Amniotic stem cell (primary cell): ENCODE data around the gene TRAF3.

ENCODE experiments used
- DNase-seq: peaks from one replicate; lab custom pipeline; 2025; lab: John Stamatoyannopoulos, UW

The TRAF3 gene

GRCh38 chr14:102776761-102777710 lies at the start of gene TRAF3:
TSS of gene TRAF3 (plus strand) at chr14:102777449. CDS start at chr14:102870202, 92,753 bp downstream.
- DNase-seq, result peak; percentile 51

- DNase-seq, result no peak
Measured at GRCh38 chr14:102728501-102728900, 48.7 kb upstream of the TRAF3 start.

- no peak for DNase-seq
Measured at GRCh38 chr14:102729268-102729667, 48.0 kb upstream of the TRAF3 start.

DNA sequence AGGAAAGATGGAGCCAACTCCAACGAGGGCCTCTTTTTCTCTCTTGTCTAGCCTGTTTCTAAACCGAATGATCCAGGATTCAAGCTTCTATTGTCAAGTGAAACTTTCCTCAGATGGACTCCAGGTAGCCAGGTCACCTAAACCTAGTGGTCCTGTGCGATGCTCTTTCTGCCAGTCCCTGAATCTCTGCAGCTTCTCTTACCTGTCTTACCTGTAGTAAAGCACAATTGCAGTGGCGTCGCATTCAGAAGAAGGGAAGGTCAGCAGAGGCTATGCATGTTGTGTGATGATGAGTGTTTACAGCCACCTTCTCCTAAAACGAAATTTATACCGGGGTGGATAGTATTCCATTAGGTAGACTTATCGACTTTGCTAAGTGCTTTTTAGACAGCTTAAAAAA lies 47.4 kb upstream of the TRAF3 start:
- no peak for DNase-seq

GRCh38 chr14:102731101-102731870 lies 46.0 kb upstream of the TRAF3 start:
- DNase-seq, result no peak

DNA sequence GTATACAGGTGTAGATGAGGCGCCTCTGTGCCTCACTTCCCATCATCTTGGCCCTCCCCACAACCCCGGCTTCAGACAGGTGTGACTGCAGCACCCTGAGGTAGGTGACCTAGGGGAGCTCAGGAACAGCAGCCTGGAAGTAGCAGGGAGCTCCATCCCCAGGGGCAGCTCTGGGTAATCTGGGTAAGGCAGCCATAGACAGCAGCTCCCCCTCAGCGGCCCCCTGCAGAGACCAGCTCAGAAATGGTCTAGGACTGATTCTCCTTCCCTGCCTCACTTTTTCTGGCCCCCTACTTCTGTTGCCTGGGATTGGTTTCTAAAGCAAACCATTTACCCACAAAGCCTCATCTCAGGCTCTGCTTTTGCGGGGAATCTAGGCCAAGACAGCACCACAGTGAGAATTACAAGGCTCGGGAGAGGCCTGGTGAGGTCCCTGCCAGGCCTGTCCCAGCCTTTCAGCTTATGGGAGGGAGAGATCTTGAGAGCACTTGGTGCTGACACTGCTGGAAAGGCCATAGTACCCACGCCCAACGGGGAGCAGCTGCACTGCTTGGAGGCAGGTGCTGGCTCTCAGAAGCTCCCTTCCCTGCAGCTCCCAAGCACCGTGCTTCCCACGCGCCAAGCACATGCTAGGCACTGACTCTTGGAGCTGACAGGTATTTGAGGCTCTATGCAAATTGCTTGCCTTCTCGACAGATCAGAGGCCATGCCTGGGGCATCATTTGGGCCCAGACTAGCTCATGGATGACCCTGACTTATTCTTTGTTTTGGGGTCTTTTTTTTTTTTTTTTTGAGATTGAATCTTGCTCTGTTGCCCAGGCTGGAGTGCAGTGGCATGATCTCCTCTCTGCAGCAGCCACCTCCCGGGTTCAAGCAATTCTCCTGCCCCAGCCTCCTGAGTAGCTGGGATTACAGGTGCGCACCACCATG lies 45.1 kb upstream of the TRAF3 start:
- no peak for DNase-seq

- DNase-seq, result no peak
Measured at GRCh38 chr14:102732924-102733323, 44.3 kb upstream of the TRAF3 start.

GRCh38 chr14:102733326-102733725 lies 43.9 kb upstream of the TRAF3 start:
- no peak for DNase-seq

DNA sequence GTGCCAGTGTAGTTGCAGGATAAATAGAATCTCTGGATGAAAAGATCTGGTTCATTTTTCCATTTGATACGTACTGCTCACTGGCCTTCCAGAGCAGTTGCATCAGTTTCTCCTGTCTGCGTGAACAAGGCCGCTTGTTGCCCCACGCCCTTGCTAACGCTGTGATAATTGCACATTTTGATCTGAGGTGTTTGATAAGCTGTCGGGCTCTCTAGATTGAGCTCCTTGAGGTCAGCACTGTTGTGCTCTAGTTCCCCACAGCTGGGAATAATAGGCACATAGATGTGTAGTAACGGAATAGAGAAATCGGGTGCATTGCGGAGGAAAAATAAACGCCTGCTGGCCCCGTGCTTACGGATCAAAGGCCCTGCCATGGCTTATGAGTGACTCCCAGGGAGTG lies 42.8 kb upstream of the TRAF3 start:
- no peak for DNase-seq

- no peak for DNase-seq
Measured at GRCh38 chr14:102736956-102737355, 40.3 kb upstream of the TRAF3 start.

GRCh38 chr14:102737402-102738372 lies 39.6 kb upstream of the TRAF3 start:
- DNase-seq, result no peak

- DNase-seq, result no peak
Measured at GRCh38 chr14:102738373-102739189, 38.7 kb upstream of the TRAF3 start.

- DNase-seq, result no peak
Measured at GRCh38 chr14:102739190-102739469, 38.1 kb upstream of the TRAF3 start.

- no peak for DNase-seq
Measured at GRCh38 chr14:102746634-102747438, 30.4 kb upstream of the TRAF3 start.

GRCh38 chr14:102748806-102749205 lies 28.4 kb upstream of the TRAF3 start:
- no peak for DNase-seq

DNA sequence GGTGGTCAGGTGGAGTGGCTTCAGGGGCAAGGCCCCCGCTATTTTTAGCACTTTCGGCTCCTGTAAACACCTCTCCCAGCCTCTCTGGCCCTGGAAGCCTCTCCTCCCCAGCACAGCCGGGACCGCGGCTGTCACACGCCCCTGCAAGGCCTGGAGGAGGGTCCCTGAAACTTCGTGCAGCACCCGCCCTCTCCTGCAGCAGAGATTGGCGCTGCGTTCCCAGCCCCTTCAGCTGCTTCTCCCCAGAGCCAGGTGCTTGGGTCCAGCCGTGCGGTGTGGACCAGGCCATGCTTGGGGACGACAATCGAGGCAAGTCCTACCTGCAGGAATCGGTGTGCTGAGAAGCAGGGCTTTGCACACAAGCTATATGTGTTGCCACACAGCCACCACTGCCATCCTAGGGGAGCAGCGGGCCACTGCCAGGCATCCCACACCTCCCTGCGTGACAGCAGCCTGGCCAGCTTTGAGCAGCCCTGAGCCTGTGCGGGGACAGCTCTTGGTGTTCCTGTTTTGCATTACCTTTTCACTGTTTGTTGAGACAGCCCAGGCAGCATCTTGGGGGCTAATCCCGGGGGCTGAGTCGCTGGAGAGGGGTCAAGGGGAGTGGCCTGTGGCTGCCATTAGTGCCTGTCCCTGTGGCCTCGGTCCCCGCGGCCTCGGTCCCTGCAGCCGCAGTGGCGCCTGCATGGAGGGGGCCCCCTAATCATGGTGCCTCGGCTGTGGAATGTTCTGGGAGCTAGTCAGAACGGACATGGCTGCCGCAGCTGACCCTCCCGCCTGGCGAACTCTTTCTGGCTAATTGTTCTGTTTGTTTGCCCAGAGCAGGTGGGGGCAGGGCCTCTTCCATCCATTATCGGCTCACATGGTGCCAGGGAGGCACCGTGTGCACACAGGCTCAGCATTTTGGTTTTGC lies 27.6 kb upstream of the TRAF3 start:
- no peak for DNase-seq

GRCh38 chr14:102750376-102750775 lies 26.9 kb upstream of the TRAF3 start:
- no peak for DNase-seq

DNA sequence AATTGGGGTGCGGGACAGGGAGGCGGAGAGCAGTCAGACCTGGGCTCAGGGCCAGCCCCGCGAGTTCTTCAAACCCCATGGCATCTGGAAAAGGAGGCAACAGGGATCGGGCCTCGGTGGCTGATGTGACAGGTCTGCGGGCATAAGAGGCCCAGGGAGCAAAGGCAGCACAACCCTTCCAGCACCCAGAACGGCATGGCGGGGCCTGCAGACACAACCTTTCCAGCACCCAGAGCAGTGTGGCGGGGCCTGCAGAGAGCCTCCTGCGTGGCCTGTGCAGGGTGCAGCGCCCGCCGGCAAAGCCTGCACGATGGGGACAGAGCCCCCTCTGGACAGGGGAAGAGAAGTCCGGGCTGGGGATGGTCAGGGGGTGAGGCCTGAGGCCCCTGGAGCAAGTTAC lies 26.2 kb upstream of the TRAF3 start:
- no peak for DNase-seq
